ENCODE measurements around the gene RPS2.
A peak's percentile ranks its signal among the peaks of the same experiment; 100 is the strongest.

The RPS2 gene

GRCh38 chr16:1915732-1916639 lies 48.6 kb downstream of the RPS2 start:
- H3K27me3 Mint-ChIP-seq (ENCODE audit: low read depth, poor library complexity) = peaks cover 78% of the 10 kb centered on the region
- DNase-seq = no peak

GRCh38 chr16:1914988-1915387 lies 49.6 kb downstream of the RPS2 start:
- TF ChIP-seq CTCF (IDR thresholded peaks at IDR 0.05) = no peak
- peaks cover 68% of the 10 kb centered on the region for H3K27me3 Mint-ChIP-seq (ENCODE audit: low read depth, poor library complexity)

More at GRCh38 chr16:1915732-1916639, 48.6 kb downstream of the RPS2 start:
- Mint-ChIP-seq H3K4me1 (peaks cover 52% of the 10 kb centered on the region), H3K36me3 (ENCODE audit: low read depth) (no peaks in the 10 kb centered on the region), H3K9me3 (no peaks in the 10 kb centered on the region), H3K27ac (peak overlapping the region; percentile 77), H3K4me3 (no peak overlapping the region)
- no peak for TF ChIP-seq CTCF (IDR thresholded peaks at IDR 0.05)

GRCh38 chr16:1914084-1914608 lies 50.5 kb downstream of the RPS2 start:
- Mint-ChIP-seq H3K27me3 (ENCODE audit: low read depth, poor library complexity) (peaks cover 59% of the 10 kb centered on the region), H3K27ac (no peak overlapping the region), H3K9me3 (no peaks in the 10 kb centered on the region), H3K4me3 (peak overlapping the region; percentile 18), H3K4me1 (peaks cover 44% of the 10 kb centered on the region), H3K36me3 (ENCODE audit: low read depth) (no peaks in the 10 kb centered on the region)
- TF ChIP-seq CTCF (IDR thresholded peaks at IDR 0.05) = no peak
- no peak for DNase-seq

More at GRCh38 chr16:1914988-1915387, 49.6 kb downstream of the RPS2 start:
- Mint-ChIP-seq H3K4me3 (no peak overlapping the region), H3K4me1 (peaks cover 44% of the 10 kb centered on the region), H3K9me3 (no peaks in the 10 kb centered on the region), H3K36me3 (ENCODE audit: low read depth) (no peaks in the 10 kb centered on the region), H3K27ac (no peak overlapping the region)
- DNase-seq = no peak

GRCh38 chr16:1913327-1914083 lies 51.1 kb downstream of the RPS2 start:
- Mint-ChIP-seq H3K36me3 (ENCODE audit: low read depth) (no peaks in the 10 kb centered on the region), H3K9me3 (no peaks in the 10 kb centered on the region), H3K27me3 (ENCODE audit: low read depth, poor library complexity) (peaks cover 56% of the 10 kb centered on the region), H3K4me3 (no peak overlapping the region), H3K27ac (no peak overlapping the region), H3K4me1 (peaks cover 45% of the 10 kb centered on the region)
- no peak for TF ChIP-seq CTCF (IDR thresholded peaks at IDR 0.05)
- DNase-seq = no peak

- no peak for DNase-seq
- H3K27me3 Mint-ChIP-seq (ENCODE audit: low read depth, poor library complexity) = peaks cover 51% of the 10 kb centered on the region
- no peaks in the 10 kb centered on the region for H3K9me3 Mint-ChIP-seq
- H3K36me3 Mint-ChIP-seq (ENCODE audit: low read depth) = no peaks in the 10 kb centered on the region
- no peak overlapping the region for H3K27ac Mint-ChIP-seq
- H3K4me1 Mint-ChIP-seq = peaks cover 48% of the 10 kb centered on the region
- no peak overlapping the region for H3K4me3 Mint-ChIP-seq
- TF ChIP-seq CTCF (IDR thresholded peaks at IDR 0.05) = no peak
These were observed 52.4 kb downstream of the RPS2 start for GRCh38 chr16:1912215-1912543.

All from nephron progenitor cell (in vitro differentiated cells).